ENCODE results near the gene TMEM37.

DNA sequence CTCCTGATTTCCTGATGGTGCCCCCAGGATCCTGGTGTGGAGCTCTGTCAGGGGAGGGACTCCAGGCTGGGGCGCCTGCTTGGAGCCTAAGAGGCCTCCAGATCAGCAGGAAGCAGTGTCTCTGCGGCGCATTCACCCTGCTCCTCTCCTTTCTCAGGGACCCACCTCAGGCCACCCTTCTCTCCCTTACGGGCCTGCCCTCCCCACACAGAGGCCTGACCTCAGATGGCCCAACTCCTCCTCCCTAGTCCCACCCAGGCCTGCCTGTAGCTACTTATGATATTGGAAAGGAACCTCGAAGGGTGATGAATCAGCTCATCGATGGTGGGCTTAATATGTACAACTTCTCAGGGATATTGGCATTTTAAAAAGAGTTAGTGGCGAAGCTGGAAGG, 10.6 kb downstream of the TMEM37 start:
- TF ChIP-seq POLR2A (IDR thresholded peaks at IDR 0.05) = no peak
- no peak for TF ChIP-seq POLR2AphosphoS5 (IDR thresholded peaks at IDR 0.05)
